GM21737 (cell line): ENCODE measurements around the gene SPEM2.

ENCODE experiments used
- ATAC-seq: cut with Tn5 transposase; IDR thresholded peaks from one replicate; pipeline ENCODE4 v1.9.1; 2021; ENCODE audit warnings: mild to moderate bottlenecking, moderate library complexity; ENCODE audit not compliant: unreplicated experiment

Gene SPEM2

DNA sequence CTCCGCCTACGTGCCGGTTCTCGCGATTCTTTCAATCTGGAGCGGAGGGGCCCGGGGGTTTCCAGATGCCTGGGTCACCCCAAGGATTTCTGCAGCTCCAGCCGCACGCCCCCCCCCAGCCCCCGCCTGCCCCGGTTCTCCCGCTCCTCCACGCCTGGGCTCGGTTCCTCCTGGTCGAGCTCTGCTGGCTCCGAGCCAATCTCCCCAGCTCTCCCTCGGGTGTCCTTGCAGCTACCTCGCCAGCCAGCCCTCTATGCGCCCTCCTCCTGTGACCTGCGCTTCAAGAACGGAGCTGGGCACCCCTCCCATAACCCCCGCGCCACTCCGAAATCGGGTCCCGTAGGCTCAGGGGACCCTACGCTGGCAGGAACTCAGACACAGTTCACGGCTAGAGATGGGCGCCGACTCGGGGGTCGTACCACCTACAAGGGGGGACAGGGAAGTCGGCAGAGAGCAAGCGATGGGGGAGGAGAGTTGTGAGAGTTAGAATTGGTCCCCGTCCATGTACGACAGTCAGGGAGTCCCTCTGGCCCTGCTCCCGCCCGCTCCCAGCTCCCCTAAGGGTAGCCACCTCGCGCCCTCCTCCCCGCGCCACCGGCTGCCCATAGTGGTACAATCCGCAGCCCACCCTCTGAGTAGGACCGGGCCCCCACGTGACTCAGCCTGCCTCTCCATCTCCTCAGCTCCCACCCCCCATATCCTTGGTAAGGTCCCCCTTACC is 14.9 kb downstream of the SPEM2 start:
- ATAC-seq, result no peak

DNA sequence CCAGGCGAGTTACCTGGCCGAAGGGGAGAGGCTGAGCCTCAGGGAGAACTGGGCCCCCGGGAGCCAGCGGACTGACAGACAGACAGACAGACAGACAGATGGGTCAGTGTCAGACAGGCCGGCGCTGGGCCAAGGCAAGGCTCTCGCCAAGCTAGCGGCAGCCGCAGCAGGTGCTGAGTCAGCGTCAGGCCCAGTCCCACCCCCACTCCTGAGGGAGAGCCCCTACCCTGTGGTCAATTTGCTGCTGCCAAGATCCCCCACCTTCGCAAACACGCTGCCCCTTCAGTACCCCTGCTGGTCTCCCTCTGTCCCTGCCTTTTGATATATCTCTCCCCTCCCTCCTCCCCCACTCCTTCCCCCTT is 15.4 kb downstream of the SPEM2 start:
- ATAC-seq, result no peak

DNA sequence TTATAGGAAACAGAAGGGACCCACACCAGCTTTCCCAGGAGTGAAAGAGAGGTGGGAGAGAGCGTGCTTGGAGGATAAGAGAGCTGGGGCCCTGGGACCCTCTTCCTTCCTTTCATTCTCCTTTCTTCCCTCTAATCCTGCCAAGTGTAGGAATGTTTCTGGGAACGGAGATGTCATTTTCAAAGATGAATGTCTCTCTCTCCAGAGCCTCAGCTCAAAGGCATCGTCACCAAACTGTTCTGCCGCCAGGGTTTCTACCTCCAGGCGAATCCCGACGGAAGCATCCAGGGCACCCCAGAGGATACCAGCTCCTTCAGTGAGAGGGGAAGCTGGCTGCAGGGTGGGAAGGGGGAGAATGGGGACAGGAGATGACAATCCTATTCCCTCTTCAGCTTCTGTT is 15.8 kb downstream of the SPEM2 start:
- no peak for ATAC-seq

- no peak for ATAC-seq
These were observed 16.7 kb downstream of the SPEM2 start for GRCh38 chr17:7442142-7442541.

- ATAC-seq, result no peak
These were observed 18.4 kb downstream of the SPEM2 start for GRCh38 chr17:7443499-7444485.

GRCh38 chr17:7444682-7445618 is 19.5 kb downstream of the SPEM2 start, which contains the start of gene CHRNB1:
TSS of gene CHRNB1 (plus strand) at chr17:7445061. CDS start at chr17:7445128, 67 bp downstream.
- ATAC-seq, result no peak

DNA sequence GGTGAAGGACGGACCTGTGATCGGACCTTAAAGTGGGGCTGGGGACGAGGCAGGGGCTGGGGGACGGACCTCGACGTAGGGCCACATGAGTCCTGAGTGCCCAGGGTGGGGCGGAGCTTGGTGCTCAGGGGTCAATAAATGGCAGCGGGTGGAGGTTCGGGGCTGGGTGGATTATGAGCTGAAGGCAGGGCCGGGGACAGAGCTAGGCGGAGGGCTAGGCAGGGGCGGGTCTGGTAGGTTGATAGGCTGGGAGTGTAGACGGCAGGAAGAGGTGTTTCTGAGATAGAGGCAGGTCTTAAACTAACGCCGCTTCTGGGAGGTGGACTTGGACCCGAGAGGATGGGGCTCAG is 20.2 kb downstream of the SPEM2 start:
- no peak for ATAC-seq

- ATAC-seq, result no peak
These were observed 23.0 kb downstream of the SPEM2 start for GRCh38 chr17:7448461-7448860.

DNA sequence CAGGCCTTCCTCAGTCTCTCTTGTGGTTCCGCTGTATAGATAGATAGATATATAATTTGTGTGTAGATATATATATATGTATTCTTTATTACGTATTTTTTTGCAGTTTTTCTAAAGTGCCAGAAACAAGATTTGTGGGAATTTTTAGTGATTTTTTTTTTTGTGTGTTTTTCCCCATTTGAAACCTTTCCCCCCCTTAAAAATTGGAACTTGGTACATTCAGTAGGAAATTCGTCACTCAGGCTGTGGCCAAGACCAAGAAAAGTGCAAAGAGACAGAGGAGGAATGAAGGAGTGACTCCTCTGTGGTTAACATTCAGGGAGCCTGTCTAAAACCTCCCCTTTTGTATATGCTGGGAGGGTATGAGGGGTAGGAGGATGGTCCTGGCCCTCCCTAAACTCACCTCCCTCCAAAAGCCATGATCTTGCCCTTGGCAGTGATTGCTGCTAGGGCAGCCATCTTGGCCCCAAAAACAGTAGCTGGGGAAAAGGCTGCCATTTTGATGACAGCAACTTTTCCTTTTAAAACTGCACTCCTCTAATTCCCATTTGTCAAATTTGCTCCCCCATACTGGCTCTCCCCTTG is 34.6 kb downstream of the SPEM2 start:
- no peak for ATAC-seq

DNA sequence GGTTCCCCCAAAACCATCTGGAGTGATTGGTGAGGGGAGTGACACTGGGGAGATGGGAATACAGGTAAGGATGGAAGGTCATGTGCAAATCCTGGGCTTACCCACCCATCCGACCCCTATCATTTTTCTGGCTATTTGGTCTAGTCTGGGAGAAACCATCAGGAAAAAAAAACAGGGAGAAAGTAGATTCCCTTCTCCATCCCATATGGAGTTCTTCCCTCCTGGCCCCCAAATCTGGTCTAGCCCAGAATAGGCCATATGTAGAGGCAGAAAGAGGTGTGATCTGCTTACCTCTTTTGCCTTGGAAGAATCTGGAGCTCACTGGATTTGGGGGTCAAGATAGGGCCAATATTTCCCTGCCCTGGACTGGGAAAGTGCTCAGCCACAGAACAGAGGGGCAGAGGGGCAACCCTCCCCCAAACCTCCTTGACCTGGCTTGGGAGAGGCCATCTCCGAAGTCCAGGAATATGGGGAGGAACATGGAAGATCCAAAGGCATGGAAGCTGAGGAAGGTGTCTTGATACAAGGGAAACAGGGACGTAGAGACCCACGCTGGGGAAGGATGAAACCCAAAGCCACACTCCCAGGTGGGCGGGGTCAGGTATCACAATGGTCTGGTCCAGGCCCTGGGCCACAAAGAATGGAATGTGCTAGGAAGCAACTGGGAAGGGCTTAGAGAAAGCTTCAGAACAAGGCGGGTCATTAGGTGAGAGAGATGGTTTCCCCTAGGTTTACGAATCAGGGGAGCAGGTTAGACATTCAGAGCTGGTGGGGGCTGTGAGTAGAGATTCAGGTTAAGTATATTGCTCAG is 35.6 kb downstream of the SPEM2 start:
- ATAC-seq, result no peak

GRCh38 chr17:7462474-7463371 is 37.3 kb downstream of the SPEM2 start:
- no peak for ATAC-seq

DNA sequence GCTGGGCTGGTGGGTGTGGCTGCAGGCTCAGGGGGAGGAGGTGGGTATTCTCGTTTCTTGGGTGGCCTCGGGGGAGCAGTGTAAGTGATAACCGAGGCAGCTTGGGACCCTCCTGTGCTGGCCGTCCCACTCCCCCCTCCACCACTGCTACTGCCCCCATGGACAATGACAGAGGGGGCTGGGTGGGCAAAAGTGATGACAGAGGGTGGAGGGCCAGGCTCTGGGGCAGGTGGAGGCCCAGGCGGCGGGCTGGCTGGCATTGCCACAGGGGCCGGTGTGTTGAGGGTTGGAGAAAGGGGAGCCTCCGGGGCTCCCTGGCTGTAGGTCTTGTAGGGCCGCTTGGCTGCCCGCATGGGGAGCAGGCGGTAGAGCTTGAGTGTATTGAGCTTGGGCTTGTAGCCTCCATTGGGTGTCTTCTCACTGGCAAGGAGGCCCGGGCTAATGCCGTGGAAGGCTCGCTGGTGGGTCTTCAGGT is 38.0 kb downstream of the SPEM2 start:
- no peak for ATAC-seq

- ATAC-seq, result no peak
These were observed 38.7 kb downstream of the SPEM2 start for GRCh38 chr17:7464081-7464480.

GRCh38 chr17:7465597-7466275 is 40.3 kb downstream of the SPEM2 start:
- no peak for ATAC-seq

- no peak for ATAC-seq
These were observed 40.9 kb downstream of the SPEM2 start for GRCh38 chr17:7466318-7466638.

DNA sequence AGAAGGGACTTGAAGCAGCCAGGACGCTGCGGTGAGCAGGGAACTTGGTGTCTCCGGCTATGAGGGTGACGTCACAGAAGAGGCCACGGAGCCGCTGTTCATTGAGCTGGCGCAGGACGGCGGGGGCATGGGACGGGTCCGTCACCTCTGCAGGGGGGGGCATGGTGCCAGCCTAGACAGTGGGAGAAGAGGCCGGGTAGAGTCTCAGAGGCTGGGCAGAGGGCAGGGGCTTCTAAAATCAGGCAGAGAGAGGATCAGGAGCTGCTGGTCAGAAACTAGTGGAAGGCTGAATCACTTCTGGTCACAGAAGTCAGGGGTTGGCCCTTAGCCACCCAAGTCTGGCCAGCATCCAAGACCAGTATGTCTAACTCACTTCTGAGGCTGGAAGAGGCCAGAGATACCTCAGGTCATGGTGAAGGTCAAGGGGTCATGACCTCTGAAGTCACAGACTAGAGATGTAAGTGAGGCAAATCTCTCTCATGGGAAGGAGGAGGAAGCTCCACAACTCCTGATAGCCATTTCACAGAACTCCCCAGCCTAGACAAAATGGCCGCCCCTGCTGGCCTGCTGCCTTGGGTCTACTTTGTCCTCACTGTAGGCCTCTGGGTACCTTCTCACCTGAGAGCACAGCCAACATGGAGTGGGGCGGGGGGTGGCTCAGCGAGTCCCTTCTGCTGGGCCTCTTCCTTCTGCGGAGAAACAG is 41.4 kb downstream of the SPEM2 start:
- ATAC-seq, result no peak

- ATAC-seq, result no peak
These were observed 42.1 kb downstream of the SPEM2 start for GRCh38 chr17:7467498-7467897.

GRCh38 chr17:7468290-7468689 is 42.9 kb downstream of the SPEM2 start:
- no peak for ATAC-seq
